Fibroblast of lung (primary cell): ENCODE measurements around the gene CCDC7. TPM values are rescaled to one million over a fixed set of nuclear protein-coding genes. Genes with fewer than 3 reads are reported as not detected.

Experiments used
- DNase-seq, 2 donors: peaks; one replicate each; pipeline versions ENCODE4 v3.0.0 to v3.0.0-alpha.2; 2010; ENCODE audit warnings: low read depth in 2 of 2
- H2AFZ ChIP-seq: 2 replicates; pipeline ENCODE4 v1.5.1; 2012; ENCODE audit warnings: low read length, control low read depth, inconsistent platforms
- H3K27ac ChIP-seq: 2 replicates; pipeline ENCODE4 v1.5.1; 2011; ENCODE audit warnings: low read length, control low read depth; ENCODE audit not compliant: insufficient read depth
- H3K27me3 ChIP-seq: 2 replicates; pipeline ENCODE4 v1.5.1; 2011; ENCODE audit warnings: mild to moderate bottlenecking, low read length; ENCODE audit not compliant: control insufficient read depth, insufficient read depth
- H3K36me3 ChIP-seq: 2 replicates; pipeline ENCODE4 v1.5.1; 2011; ENCODE audit warnings: low read length; ENCODE audit not compliant: control insufficient read depth, insufficient read depth
- H3K4me1 ChIP-seq: 2 replicates; pipeline ENCODE4 v1.5.1; 2011; ENCODE audit warnings: low read length; ENCODE audit not compliant: control insufficient read depth, insufficient read depth; ENCODE audit errors: extremely low read depth
- H3K4me2 ChIP-seq: 2 replicates; pipeline ENCODE4 v1.5.1; 2011; ENCODE audit warnings: low read length, control low read depth; ENCODE audit not compliant: insufficient read depth; ENCODE audit errors: extremely low read depth
- H3K4me3 ChIP-seq, 4 experiments: fragments of 200-600 bp in 1 of 4; sonication (generic) in 1 of 4; replicated peaks in 1 of 4; 2 replicates each; pipeline ENCODE4 v1.5.1; 2011 to 2016; ENCODE audit warnings: low read length in 4 of 4, low read depth in 3 of 4, mild to moderate bottlenecking in 3 of 4, control low read depth in 2 of 4, inconsistent platforms in 1 of 4, mixed read lengths in 1 of 4; ENCODE audit not compliant: insufficient read depth in 1 of 4; ENCODE audit errors: control extremely low read depth in 1 of 4
- H3K79me2 ChIP-seq: 2 replicates; pipeline ENCODE4 v1.5.1; 2012; ENCODE audit warnings: mild to moderate bottlenecking, low read length, inconsistent platforms; ENCODE audit not compliant: control insufficient read depth, insufficient read depth
- H3K9ac ChIP-seq: 2 replicates; pipeline ENCODE4 v1.5.1; 2011; ENCODE audit warnings: mild to moderate bottlenecking, low read length, control low read depth; ENCODE audit not compliant: insufficient read depth
- H3K9me3 ChIP-seq: 2 replicates; pipeline ENCODE4 v1.5.1; 2012; ENCODE audit warnings: low read depth, low read length; ENCODE audit not compliant: control insufficient read depth, insufficient read depth
- H4K20me1 ChIP-seq: 2 replicates; pipeline ENCODE4 v1.5.1; 2011; ENCODE audit warnings: low read length; ENCODE audit not compliant: control insufficient read depth, insufficient read depth; ENCODE audit errors: extremely low read depth
- CTCF ChIP-seq, 2 donors: IDR thresholded peaks in 1 of 2; conservative IDR thresholded peaks in 1 of 2; 1 replicate in 1 of 2; 2 replicates in 1 of 2; pipeline ENCODE4 v1.5.1; 2011 to 2012; ENCODE audit warnings: low read length in 2 of 2, control low read depth in 1 of 2, inconsistent platforms in 1 of 2, low read depth in 1 of 2, mild to moderate bottlenecking in 1 of 2
- EZH2 ChIP-seq: IDR thresholded peaks from 2 replicates; pipeline ENCODE4 v1.5.1; 2012; ENCODE audit warnings: low read length, control low read depth, mild to moderate bottlenecking; ENCODE audit errors: missing control alignments
- polyA plus RNA-seq, 2 donors: library from polyadenylated mRNA; depleted of rRNA in 1 of 2; stranded (reverse) in 1 of 2; unstranded in 1 of 2; fragments of >200 nt; gene quantifications; 2 replicates each; pipeline ENCODE4 v1.2.1, GENCODE V29; 2011 to 2012; ENCODE audit warnings: missing spikeins in 1 of 2
- total RNA-seq: library from RNA; depleted of rRNA; stranded (reverse); fragments of >200 nt; gene quantifications from 2 replicates; pipeline ENCODE4 v1.2.1, GENCODE V29; 2014

CCDC7 gene
- total and polyA plus RNA-seq, 2 donors (not counting 1 experiment from before 2014, with no cell fraction given): 1.0 to 19.5 TPM

GRCh38 chr10:32680803-32681557 is 235.0 kb downstream of the CCDC7 start:
- H3K9ac ChIP-seq: no peak overlapping the region
- H3K27me3 ChIP-seq: no peaks in the 10 kb centered on the region
- no peak overlapping the region for H3K27ac ChIP-seq
- no peaks in the 10 kb centered on the region for H3K9me3 ChIP-seq
- no peak overlapping the region for H3K4me2 ChIP-seq
- DNase-seq: peak in 1 of 2 donors; percentile 31
- no peaks in the 10 kb centered on the region for H3K36me3 ChIP-seq
- H4K20me1 ChIP-seq: no peaks in the 10 kb centered on the region
- H3K79me2 ChIP-seq: no peaks in the 10 kb centered on the region
- no peaks in the 10 kb centered on the region for H3K4me1 ChIP-seq
- H2AFZ ChIP-seq: no peak overlapping the region
- TF ChIP-seq EZH2 (no peak), CTCF (conservative IDR thresholded peaks at IDR 0.05 in 1 of 2, IDR thresholded peaks at IDR 0.05 in 1 of 2; ENCODE audit: low read depth in 1 of 2, low read length in 2 of 2) (no peak)
- H3K4me3 ChIP-seq: no peak overlapping the region

DNA sequence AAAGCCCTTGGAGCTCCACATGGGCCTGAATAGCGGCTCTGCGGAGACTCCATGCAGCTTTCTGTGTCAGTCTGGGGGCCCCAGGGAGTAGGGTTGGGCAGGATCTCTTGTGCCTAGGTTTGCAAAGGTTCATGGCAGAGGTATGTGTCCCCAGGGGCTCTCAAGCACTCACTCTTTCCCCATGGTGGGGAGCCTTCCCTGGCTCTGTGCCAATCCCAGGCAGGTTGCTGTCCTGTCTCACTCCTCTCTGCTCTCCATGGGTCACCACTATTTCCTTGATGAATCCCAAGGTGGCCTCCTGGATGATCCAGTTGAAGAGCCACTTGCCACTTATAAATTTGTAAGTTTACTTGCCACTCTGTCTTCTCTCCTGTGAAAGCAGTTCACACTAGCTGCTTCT is 238.4 kb downstream of the CCDC7 start:
- no peak overlapping the region for H3K9ac ChIP-seq
- H3K27me3 ChIP-seq: no peaks in the 10 kb centered on the region
- no peaks in the 10 kb centered on the region for H3K36me3 ChIP-seq
- TF ChIP-seq EZH2 (no peak), CTCF (conservative IDR thresholded peaks at IDR 0.05 in 1 of 2, IDR thresholded peaks at IDR 0.05 in 1 of 2; ENCODE audit: low read depth in 1 of 2, low read length in 2 of 2) (no peak)
- H4K20me1 ChIP-seq: no peaks in the 10 kb centered on the region
- H3K4me3 ChIP-seq: no peak overlapping the region
- H3K27ac ChIP-seq: no peak overlapping the region
- no peak for DNase-seq
- H2AFZ ChIP-seq: no peak overlapping the region
- no peak overlapping the region for H3K4me2 ChIP-seq
- no peaks in the 10 kb centered on the region for H3K79me2 ChIP-seq
- no peaks in the 10 kb centered on the region for H3K4me1 ChIP-seq
- H3K9me3 ChIP-seq: no peaks in the 10 kb centered on the region

- TF ChIP-seq EZH2: no peak
- TF ChIP-seq CTCF (conservative IDR thresholded peaks at IDR 0.05 in 1 of 2, IDR thresholded peaks at IDR 0.05 in 1 of 2; ENCODE audit: low read depth in 1 of 2, low read length in 2 of 2): no peak
- H3K27ac ChIP-seq: no peak overlapping the region
- H3K79me2 ChIP-seq: no peaks in the 10 kb centered on the region
- H3K27me3 ChIP-seq: no peaks in the 10 kb centered on the region
- no peak overlapping the region for H2AFZ ChIP-seq
- no peaks in the 10 kb centered on the region for H3K36me3 ChIP-seq
- DNase-seq: no peak
- no peaks in the 10 kb centered on the region for H3K9me3 ChIP-seq
- no peak overlapping the region for H3K4me3 ChIP-seq
- no peak overlapping the region for H3K9ac ChIP-seq
- H3K4me1 ChIP-seq: no peaks in the 10 kb centered on the region
- no peak overlapping the region for H3K4me2 ChIP-seq
- no peaks in the 10 kb centered on the region for H4K20me1 ChIP-seq
Observed at GRCh38 chr10:32687116-32687515, 241.2 kb downstream of the CCDC7 start.
